Upper lobe of left lung (tissue), 4 donors: ENCODE data around the gene CACNA2D1.

ENCODE experiments used
- EP300 ChIP-seq, 4 donors: sonication (generic); formaldehyde crosslinking; IDR thresholded peaks; one replicate each; pipeline ENCODE4 v1.5.1; 2017; ENCODE audit warnings: antibody characterized with exemption in 4 of 4, control low read depth in 2 of 4
- POLR2A ChIP-seq, 4 donors: fragments of 450-650 bp; IDR thresholded peaks; one replicate each; pipeline ENCODE4 v1.5.1; 2016 to 2017; ENCODE audit warnings: antibody characterized with exemption in 4 of 4, mild to moderate bottlenecking in 2 of 4
- POLR2AphosphoS5 ChIP-seq, 2 donors: sonication (generic); formaldehyde crosslinking; IDR thresholded peaks; one replicate each; pipeline ENCODE4 v1.5.1; 2017; ENCODE audit warnings: antibody characterized with exemption in 2 of 2
- TF ChIP-seq, protein P1 (sequence below), 6 experiments: fragments of 450-650 bp in 4 of 6; fragments of 200-600 bp in 2 of 6; sonication (generic) in 2 of 6; IDR thresholded peaks; one replicate each; pipeline ENCODE4 v1.5.1; 2016 to 2019; ENCODE audit warnings: antibody characterized with exemption in 6 of 6

DNA sequence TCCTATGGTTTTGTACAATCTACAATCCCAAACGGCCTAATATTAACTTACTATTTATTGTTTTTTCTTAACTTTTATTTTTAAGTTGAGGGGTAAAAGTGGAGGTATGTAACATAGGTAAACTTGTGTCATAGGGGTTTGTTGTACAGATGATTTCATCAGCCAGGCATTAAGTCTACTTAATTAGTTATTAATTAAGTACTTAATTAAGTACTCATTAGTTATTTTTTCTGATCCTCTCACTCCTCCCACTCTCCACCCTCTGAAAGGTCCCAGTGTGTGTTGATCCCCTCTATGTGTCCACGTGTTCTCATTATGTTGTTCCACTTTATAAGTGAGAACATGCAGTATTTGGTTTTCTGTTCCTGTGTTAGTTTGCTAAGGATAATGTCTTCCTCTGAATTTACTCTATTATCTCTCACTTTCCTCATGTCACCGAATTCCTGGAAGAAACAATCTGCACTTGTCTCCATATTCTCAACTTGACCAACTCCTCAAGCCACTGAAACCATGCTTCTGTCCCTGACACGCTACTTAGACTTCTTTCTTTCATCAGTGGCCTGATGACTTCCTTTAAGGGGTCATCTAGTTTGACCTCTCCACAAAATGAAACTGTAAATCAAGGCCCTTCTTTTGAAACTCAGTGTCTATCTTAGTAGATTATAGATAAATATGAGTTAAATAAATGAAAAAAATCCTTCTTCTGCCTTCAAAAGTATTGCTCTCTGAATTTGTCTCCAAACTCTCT, 9.1 kb downstream of the CACNA2D1 start:
- TF ChIP-seq POLR2AphosphoS5 (IDR thresholded peaks at IDR 0.05) = no peak
- TF ChIP-seq, protein P1, sequence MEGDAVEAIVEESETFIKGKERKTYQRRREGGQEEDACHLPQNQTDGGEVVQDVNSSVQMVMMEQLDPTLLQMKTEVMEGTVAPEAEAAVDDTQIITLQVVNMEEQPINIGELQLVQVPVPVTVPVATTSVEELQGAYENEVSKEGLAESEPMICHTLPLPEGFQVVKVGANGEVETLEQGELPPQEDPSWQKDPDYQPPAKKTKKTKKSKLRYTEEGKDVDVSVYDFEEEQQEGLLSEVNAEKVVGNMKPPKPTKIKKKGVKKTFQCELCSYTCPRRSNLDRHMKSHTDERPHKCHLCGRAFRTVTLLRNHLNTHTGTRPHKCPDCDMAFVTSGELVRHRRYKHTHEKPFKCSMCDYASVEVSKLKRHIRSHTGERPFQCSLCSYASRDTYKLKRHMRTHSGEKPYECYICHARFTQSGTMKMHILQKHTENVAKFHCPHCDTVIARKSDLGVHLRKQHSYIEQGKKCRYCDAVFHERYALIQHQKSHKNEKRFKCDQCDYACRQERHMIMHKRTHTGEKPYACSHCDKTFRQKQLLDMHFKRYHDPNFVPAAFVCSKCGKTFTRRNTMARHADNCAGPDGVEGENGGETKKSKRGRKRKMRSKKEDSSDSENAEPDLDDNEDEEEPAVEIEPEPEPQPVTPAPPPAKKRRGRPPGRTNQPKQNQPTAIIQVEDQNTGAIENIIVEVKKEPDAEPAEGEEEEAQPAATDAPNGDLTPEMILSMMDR (IDR thresholded peaks at IDR 0.05) = no peak
- TF ChIP-seq POLR2A (IDR thresholded peaks at IDR 0.05) = no peak
- no peak for TF ChIP-seq EP300 (IDR thresholded peaks at IDR 0.05)
